Subcutaneous abdominal adipose tissue (tissue), 5 donors: ENCODE data around the gene ENPP5.
"Not testable (repeated sequence)": the region's sequence is repeated elsewhere in the genome, so short reads cannot be mapped to it uniquely, and the experiment has no call there.

Experiments
- H3K27ac ChIP-seq: one replicate; pipeline ENCODE4 v1.7.0; 2013; ENCODE audit warnings: low read depth, mild to moderate bottlenecking, inconsistent platforms, low read length, moderate library complexity
- H3K27me3 ChIP-seq, 5 donors: one replicate each; pipeline ENCODE4 v1.7.0; 2013; ENCODE audit warnings: low read length in 5 of 5, inconsistent platforms in 1 of 5; ENCODE audit not compliant: control insufficient read depth in 5 of 5, insufficient read depth in 4 of 5
- H3K36me3 ChIP-seq, 5 donors: one replicate each; pipeline ENCODE4 v1.7.0; 2013; ENCODE audit warnings: low read length in 5 of 5; ENCODE audit not compliant: control insufficient read depth in 5 of 5, insufficient read depth in 5 of 5
- H3K4me1 ChIP-seq, 5 donors: one replicate each; pipeline ENCODE4 v1.7.0; 2013; ENCODE audit warnings: low read length in 5 of 5, mild to moderate bottlenecking in 3 of 5, moderate library complexity in 1 of 5; ENCODE audit not compliant: control insufficient read depth in 5 of 5, insufficient read depth in 5 of 5
- H3K4me3 ChIP-seq, 5 donors: one replicate each; pipeline ENCODE4 v1.7.0; 2013; ENCODE audit warnings: low read length in 5 of 5, low read depth in 1 of 5
- H3K9ac ChIP-seq, 5 donors: one replicate each; pipeline ENCODE4 v1.7.0; 2013; ENCODE audit warnings: low read length in 5 of 5, mild to moderate bottlenecking in 4 of 5, moderate library complexity in 3 of 5
- H3K9me3 ChIP-seq, 5 donors: one replicate each; pipeline ENCODE4 v1.7.0; 2013; ENCODE audit warnings: low read length in 5 of 5; ENCODE audit not compliant: control insufficient read depth in 5 of 5
- donor health status: healthy.
- donor health status: healthy.
- donor health status: healthy.
- donor health status: healthy.
- donor health status: healthy.

The ENPP5 gene

DNA sequence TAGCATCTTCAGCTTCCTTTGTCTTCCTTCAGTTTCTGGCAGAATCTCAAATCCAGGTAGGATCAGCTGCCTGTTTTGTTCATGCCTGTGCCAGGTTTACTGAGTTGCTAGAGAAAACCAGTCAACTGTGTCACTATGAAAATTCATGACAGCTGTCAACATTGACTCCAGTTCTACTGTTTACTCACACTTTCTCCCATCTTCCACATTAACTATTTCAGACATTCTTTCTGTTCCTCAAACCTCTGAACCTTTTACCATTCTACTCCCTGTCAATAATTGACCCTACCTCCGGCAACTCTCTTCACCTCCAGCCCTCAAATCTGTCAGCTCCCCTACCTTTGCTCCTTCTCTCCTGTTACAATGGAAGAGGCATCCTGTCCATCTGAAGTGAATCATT is 32.5 kb downstream of the ENPP5 start:
- no peak overlapping the region for H3K27ac ChIP-seq
- H3K4me3 ChIP-seq, result no peak overlapping the region
- H3K36me3 ChIP-seq, result peaks cover 2 to 6% (median 4%) of the 10 kb centered on the region in 5 donors
- no peak overlapping the region for H3K9ac ChIP-seq
- H3K9me3 ChIP-seq, result no peaks in the 10 kb centered on the region
- H3K27me3 ChIP-seq, result no peaks in the 10 kb centered on the region
- peaks cover 0 to 4% (median 0%) of the 10 kb centered on the region in 5 donors for H3K4me1 ChIP-seq

GRCh38 chr6:46137387-46137786 is 33.4 kb downstream of the ENPP5 start:
- Histone ChIP-seq H3K9me3 (no peaks in the 10 kb centered on the region), H3K36me3 (peaks cover 0 to 3% (median 0%) of the 10 kb centered on the region in 5 donors), H3K9ac (no peak overlapping the region), H3K27ac (no peak overlapping the region), H3K4me1 (peaks cover 0 to 4% (median 0%) of the 10 kb centered on the region in 5 donors), H3K27me3 (no peaks in the 10 kb centered on the region), H3K4me3 (no peak overlapping the region)

DNA sequence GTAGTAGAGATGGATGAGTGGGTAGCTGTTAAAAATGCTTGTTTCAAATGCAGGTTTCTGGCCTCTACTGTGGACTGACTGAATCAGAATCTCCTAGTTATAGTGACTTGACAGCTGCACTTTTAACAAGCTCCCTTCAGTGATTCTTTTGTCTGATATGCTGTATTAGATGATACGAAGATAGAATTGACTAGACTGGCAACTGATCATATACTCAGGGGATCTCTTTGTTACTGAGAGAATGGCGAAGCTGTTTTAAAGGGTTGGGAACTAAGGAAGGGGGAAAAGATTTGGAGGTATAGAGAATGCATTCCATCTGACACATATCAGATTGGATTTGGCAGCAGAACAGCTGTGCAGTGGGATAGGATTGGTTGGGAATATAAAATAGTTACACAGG is 33.9 kb downstream of the ENPP5 start:
- Histone ChIP-seq H3K27me3 (no peaks in the 10 kb centered on the region), H3K36me3 (peaks cover 0 to 1% (median 0%) of the 10 kb centered on the region in 5 donors), H3K27ac (no peak overlapping the region), H3K9ac (no peak overlapping the region), H3K4me1 (peaks cover 0 to 4% (median 0%) of the 10 kb centered on the region in 5 donors), H3K9me3 (no peaks in the 10 kb centered on the region), H3K4me3 (no peak overlapping the region)

DNA sequence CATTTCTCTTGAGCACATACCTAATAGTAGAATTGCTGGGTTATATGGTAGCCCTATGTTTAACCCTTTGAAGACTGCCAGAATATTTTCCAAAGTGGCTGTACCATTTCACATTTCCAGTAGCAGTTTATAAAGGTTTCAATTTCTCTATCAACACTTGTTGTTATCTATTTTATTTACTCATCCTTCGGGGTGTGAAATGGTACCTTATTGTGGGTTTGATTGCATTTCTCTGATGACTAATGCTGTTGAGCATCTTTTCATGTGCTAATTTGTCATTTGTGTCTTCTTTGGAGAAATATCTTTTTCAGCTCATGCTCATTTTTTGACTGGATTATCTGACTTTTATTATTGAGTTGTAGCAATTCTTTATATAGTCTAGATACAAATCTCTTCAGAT is 35.6 kb downstream of the ENPP5 start:
- Histone ChIP-seq H3K36me3 (no peaks in the 10 kb centered on the region), H3K4me1 (peaks cover 0 to 11% (median 6%) of the 10 kb centered on the region in 5 donors), H3K9me3 (no peaks in the 10 kb centered on the region)

GRCh38 chr6:46134216-46134615 is 36.6 kb downstream of the ENPP5 start:
- no peak overlapping the region for H3K4me3 ChIP-seq
- H3K4me1 ChIP-seq, result peaks cover 0 to 16% (median 11%) of the 10 kb centered on the region in 5 donors
- no peaks in the 10 kb centered on the region for H3K27me3 ChIP-seq
- H3K9me3 ChIP-seq, result no peaks in the 10 kb centered on the region
- no peaks in the 10 kb centered on the region for H3K36me3 ChIP-seq
- H3K9ac ChIP-seq, result no peak overlapping the region
- H3K27ac ChIP-seq, result no peak overlapping the region

More for the DNA sequence above, 35.6 kb downstream of the ENPP5 start:
- Histone ChIP-seq H3K4me3 (no peak overlapping the region), H3K9ac (no peak overlapping the region), H3K27me3 (no peaks in the 10 kb centered on the region), H3K27ac (no peak overlapping the region)

GRCh38 chr6:46131291-46131690 is 39.5 kb downstream of the ENPP5 start:
- not testable (repeated sequence) for H3K4me3 ChIP-seq, H3K27me3 ChIP-seq, H3K9ac ChIP-seq, H3K36me3 ChIP-seq, H3K27ac ChIP-seq, H3K9me3 ChIP-seq
- H3K4me1 ChIP-seq, result peaks cover 0 to 29% (median 20%) of the 10 kb centered on the region in 5 donors

DNA sequence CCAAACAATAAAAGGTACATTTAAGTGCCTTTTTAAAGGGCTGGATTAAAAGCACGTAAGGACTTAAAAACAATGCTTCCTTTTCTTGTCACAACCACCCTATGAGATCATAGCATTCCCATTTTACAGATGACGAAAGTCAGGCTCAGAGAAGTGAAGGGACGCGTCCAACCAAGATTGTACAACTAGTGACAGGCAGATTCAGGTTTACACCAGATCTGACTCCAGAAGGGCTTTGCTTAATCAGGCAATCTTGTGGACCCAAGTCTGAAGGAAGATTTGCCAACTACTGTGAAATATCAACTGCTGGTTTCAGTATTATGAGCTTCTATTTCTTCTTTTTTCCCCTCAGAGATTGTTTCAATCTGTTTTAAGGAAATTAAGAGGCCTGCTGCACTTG is 40.1 kb downstream of the ENPP5 start:
- H3K4me1 ChIP-seq, result peaks cover 0 to 29% (median 20%) of the 10 kb centered on the region in 5 donors
- H3K36me3 ChIP-seq, result no peaks in the 10 kb centered on the region
- peak overlapping the region; percentile 73 to 95 (median 88) for H3K4me3 ChIP-seq
- no peaks in the 10 kb centered on the region for H3K27me3 ChIP-seq
- peak overlapping the region; percentile 79 to 89 (median 89) for H3K9ac ChIP-seq
- no peaks in the 10 kb centered on the region for H3K9me3 ChIP-seq
- peak overlapping the region; percentile 76 for H3K27ac ChIP-seq

DNA sequence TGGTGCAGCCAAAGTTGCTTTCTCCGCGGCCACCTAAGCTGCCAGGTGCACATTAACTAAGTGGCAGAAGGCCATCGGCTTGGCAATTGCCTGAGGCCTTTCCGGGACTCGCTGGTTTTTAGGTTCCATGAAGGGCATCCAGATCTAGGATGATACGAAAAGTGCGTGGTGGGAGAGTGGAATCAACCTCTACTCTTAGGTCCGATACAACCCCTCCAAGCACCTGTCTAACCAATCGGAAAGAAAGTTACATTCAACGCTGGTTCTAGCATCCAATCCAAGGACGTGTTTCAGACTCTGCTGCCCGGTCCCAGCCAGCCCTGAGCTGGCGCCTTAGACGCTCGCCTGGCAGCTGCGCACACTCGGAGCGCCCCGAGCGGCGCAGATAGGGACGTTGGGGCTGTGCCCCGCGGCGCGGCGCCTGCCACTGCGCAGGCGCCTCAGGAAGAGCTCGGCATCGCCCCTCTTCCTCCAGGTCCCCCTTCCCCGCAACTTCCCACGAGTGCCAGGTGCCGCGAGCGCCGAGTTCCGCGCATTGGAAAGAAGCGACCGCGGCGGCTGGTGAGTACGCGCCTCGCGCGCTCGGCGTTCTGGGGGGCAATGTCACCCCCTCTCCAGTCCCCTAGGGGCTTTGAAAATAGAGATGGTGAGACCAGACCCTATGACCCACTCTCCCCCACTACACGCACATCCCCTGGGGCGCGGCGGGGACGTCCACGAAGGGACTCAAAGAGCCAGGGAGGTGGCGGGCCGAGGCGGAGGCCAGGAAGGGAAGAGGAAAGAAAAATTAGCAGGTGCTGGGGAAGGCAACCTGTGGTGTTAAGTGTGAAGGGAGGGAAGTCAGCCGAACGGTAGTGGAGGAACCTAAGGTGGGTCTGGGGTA is 40.9 kb downstream of the ENPP5 start, which contains the start of gene ENPP4:
ENPP4 (plus strand) TSS at position 361 of the 883 bp plus-strand sequence. CDS start 9,595 bp downstream, outside the sequence.
- no peaks in the 10 kb centered on the region for H3K36me3 ChIP-seq
- H3K9me3 ChIP-seq, result no peaks in the 10 kb centered on the region
- no peaks in the 10 kb centered on the region for H3K27me3 ChIP-seq
- peaks cover 0 to 29% (median 20%) of the 10 kb centered on the region in 5 donors for H3K4me1 ChIP-seq
- peak within 1 kb of the TSS; percentile 79 to 89 (median 89) for H3K9ac ChIP-seq
- H3K27ac ChIP-seq, result peak within 1 kb of the TSS; percentile 76
- peak within 1 kb of the TSS; percentile 73 to 97 (median 94) for H3K4me3 ChIP-seq

- Histone ChIP-seq H3K4me1 (peaks cover 0 to 29% (median 20%) of the 10 kb centered on the region in 5 donors), H3K27me3 (no peaks in the 10 kb centered on the region), H3K9me3 (no peaks in the 10 kb centered on the region), H3K36me3 (no peaks in the 10 kb centered on the region), H3K27ac (peak overlapping the region; percentile 0), H3K4me3 (peak overlapping the region; percentile 73 to 97 (median 94)), H3K9ac (peak overlapping the region in 4 of 5 donors; percentile 83 to 89 (median 88))
These were observed 41.5 kb downstream of the ENPP5 start for GRCh38 chr6:46129291-46129628.

DNA sequence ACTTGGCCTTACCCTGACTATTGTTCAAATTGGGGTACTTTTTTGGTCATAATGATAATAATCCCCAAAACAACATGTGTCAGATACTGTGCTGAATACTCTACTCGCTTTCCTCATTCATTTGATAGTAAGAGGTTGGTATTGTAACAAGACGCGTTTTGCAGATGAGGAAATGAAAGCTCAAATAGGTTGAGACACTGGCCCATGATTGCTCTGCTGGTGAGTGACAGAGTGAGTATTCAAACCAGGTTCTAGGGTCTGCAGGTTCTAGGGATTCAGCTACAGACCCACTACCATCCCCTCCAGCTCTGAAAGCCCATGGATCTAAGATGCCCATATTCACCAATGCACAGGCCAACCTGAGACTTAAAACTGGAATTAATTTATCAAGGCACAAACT is 42.3 kb downstream of the ENPP5 start:
- peak overlapping the region in 1 of 5 donors; percentile 43 for H3K9ac ChIP-seq
- H3K4me1 ChIP-seq, result peaks cover 0 to 29% (median 20%) of the 10 kb centered on the region in 5 donors
- H3K36me3 ChIP-seq, result no peaks in the 10 kb centered on the region
- H3K4me3 ChIP-seq, result peak overlapping the region in 2 of 5 donors; percentile 88 to 95
- H3K27me3 ChIP-seq, result no peaks in the 10 kb centered on the region
- H3K27ac ChIP-seq, result no peak overlapping the region
- no peaks in the 10 kb centered on the region for H3K9me3 ChIP-seq
